Tibial artery (tissue), 4 donors: ENCODE measurements around the gene STARD4.

Experiments
- DNase-seq, 2 donors: peaks; one replicate each; pipeline ENCODE4 v3.0.0-alpha.2; 2019
- H3K27ac ChIP-seq, 2 donors: fragments of 200-600 bp; sonication (generic) in 1 of 2; 1 replicate in 1 of 2; 2 replicates in 1 of 2; pipeline ENCODE4 v1.5.1; 2018 to 2019; ENCODE audit warnings: mild to moderate bottlenecking in 1 of 2
- H3K27me3 ChIP-seq, 2 donors: fragments of 200-600 bp; sonication (generic) in 1 of 2; one replicate each; pipeline versions ENCODE4 v1.5.1 to v1.6.0; 2016 to 2019
- H3K36me3 ChIP-seq, 3 donors: fragments of 200-600 bp; sonication (generic) in 2 of 3; one replicate each; pipeline ENCODE4 v1.5.1; 2016 to 2019; ENCODE audit warnings: mild to moderate bottlenecking in 2 of 3
- H3K4me1 ChIP-seq, 4 donors: fragments of 200-600 bp; sonication (generic) in 2 of 4; 1 replicate in 3 of 4; 2 replicates in 1 of 4; pipeline ENCODE4 v1.5.1; 2016 to 2019
- H3K4me3 ChIP-seq, 2 donors: fragments of 200-600 bp; sonication (generic) in 1 of 2; 1 replicate in 1 of 2; 2 replicates in 1 of 2; pipeline ENCODE4 v1.5.1; 2018 to 2019; ENCODE audit warnings: mild to moderate bottlenecking in 2 of 2
- H3K9me3 ChIP-seq, 3 donors: fragments of 200-600 bp; sonication (generic) in 1 of 3; one replicate each; pipeline ENCODE4 v1.5.1; 2016 to 2019
- intact Hi-C: fragments of 100-400 bp; cut with DNase I; formaldehyde crosslinking; loops from one replicate; pipeline ENCODE4 v1.15.0; 2023; ENCODE audit warnings: low total_unique reads
- TF ChIP-seq, protein P1 (sequence below), 2 experiments: fragments of 200-600 bp in 1 of 2; fragments of 450-650 bp in 1 of 2; IDR thresholded peaks; one replicate each; pipeline ENCODE4 v1.5.1; 2017 to 2019; ENCODE audit warnings: antibody characterized with exemption in 2 of 2, mild to moderate bottlenecking in 1 of 2, moderate library complexity in 1 of 2

STARD4 gene

DNA sequence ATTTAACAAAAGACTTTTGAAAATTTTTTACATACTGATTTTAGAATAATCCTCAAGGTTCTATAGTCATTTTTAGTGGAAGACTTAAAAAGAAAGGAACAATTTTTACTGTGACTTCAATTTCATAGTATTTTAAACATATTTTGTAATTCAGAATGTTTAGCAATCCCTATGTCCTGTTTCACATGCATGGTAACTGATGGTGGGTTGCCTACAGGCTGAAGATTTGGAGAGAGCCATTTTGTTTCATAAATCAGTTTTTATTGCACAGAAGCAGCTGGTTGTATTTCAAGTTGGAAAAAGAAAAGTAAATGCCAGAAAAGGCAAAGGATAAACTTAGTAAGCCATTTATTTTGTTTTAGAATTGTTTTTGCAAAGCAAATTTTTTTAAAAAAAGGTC is 24.0 kb downstream of the STARD4 start:
- Histone ChIP-seq H3K36me3 (no peaks in the 10 kb centered on the region), H3K9me3 (no peaks in the 10 kb centered on the region), H3K27ac (no peak overlapping the region), H3K4me3 (no peak overlapping the region), H3K4me1 (peaks cover 0 to 5% (median 0%) of the 10 kb centered on the region in 4 donors), H3K27me3 (no peaks in the 10 kb centered on the region)
- DNase-seq, result no peak
- TF ChIP-seq, protein P1, sequence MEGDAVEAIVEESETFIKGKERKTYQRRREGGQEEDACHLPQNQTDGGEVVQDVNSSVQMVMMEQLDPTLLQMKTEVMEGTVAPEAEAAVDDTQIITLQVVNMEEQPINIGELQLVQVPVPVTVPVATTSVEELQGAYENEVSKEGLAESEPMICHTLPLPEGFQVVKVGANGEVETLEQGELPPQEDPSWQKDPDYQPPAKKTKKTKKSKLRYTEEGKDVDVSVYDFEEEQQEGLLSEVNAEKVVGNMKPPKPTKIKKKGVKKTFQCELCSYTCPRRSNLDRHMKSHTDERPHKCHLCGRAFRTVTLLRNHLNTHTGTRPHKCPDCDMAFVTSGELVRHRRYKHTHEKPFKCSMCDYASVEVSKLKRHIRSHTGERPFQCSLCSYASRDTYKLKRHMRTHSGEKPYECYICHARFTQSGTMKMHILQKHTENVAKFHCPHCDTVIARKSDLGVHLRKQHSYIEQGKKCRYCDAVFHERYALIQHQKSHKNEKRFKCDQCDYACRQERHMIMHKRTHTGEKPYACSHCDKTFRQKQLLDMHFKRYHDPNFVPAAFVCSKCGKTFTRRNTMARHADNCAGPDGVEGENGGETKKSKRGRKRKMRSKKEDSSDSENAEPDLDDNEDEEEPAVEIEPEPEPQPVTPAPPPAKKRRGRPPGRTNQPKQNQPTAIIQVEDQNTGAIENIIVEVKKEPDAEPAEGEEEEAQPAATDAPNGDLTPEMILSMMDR (IDR thresholded peaks at IDR 0.05), result no peak
- intact Hi-C loops, result no loop called here

DNA sequence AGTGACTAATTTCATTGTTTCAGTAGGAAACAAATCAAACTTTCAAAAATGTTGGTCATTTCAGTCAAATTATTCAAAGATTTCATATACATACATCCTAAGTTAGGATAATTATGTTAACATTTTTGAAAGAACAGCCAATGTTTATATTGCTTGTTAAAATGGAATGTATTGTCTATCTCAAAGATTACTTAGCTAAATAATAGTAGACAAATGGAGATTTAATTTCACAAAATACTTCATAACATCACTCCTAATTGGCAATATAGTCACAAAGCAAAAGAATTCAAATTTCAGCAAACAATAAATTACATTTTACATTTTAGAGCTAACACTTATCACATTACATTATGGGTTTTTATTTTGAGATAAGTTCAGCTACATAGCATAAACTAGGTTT is 25.4 kb downstream of the STARD4 start:
- Histone ChIP-seq H3K27me3 (no peaks in the 10 kb centered on the region), H3K4me3 (no peak overlapping the region), H3K36me3 (no peaks in the 10 kb centered on the region), H3K9me3 (no peaks in the 10 kb centered on the region), H3K27ac (no peak overlapping the region), H3K4me1 (peaks cover 0 to 5% (median 0%) of the 10 kb centered on the region in 4 donors)
- no peak for DNase-seq
- TF ChIP-seq, protein P1 (IDR thresholded peaks at IDR 0.05), result no peak
- intact Hi-C loops, result no loop called here

DNA sequence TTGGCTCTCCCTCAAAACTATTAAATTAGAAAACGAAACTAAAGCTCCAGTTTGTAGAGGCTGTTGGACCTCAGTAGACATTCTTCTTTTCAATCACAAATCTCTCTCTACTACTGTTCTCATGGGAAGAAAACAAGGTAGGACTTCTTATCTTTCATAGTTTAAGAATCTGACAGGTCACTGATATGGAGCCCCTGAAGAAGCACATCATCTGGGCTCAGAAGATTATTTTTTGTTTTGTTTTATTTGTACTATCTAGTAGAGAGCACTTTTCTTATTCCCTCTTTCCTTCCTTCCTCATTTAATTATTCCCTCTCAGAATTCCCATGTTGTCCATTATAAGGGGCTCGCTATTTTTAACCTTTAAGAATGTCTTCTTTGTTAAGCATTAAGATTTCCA is 26.3 kb downstream of the STARD4 start:
- Histone ChIP-seq H3K27me3 (no peaks in the 10 kb centered on the region), H3K9me3 (no peaks in the 10 kb centered on the region), H3K4me3 (no peak overlapping the region), H3K27ac (no peak overlapping the region), H3K4me1 (peaks cover 0 to 5% (median 0%) of the 10 kb centered on the region in 4 donors), H3K36me3 (no peaks in the 10 kb centered on the region)
- DNase-seq, result no peak
- intact Hi-C loops, result no loop called here
- TF ChIP-seq, protein P1 (IDR thresholded peaks at IDR 0.05), result no peak

DNA sequence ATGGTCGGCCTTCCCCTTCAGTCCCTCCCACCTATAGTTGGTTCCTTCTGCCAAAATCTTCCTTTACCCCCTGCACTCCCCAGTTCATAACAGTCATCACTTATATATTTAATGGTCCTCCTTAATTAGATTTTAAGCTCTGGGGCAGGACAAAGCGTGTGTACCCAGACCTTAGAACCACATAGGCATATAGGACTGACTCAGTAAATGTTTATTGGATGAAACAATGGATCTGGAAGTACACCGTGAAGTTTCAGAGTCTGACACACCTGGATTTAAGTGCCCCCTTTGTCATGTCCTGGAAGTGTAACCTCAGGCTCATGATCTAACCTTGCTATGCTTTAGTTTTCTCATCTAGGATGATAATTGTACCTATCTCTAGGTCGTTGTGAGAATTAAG is 32.0 kb downstream of the STARD4 start:
- TF ChIP-seq, protein P1 (IDR thresholded peaks at IDR 0.05), result no peak
- H3K27ac ChIP-seq, result no peak overlapping the region
- H3K27me3 ChIP-seq, result no peaks in the 10 kb centered on the region
- no peaks in the 10 kb centered on the region for H3K9me3 ChIP-seq
- no peak overlapping the region for H3K4me3 ChIP-seq
- DNase-seq, result no peak
- intact Hi-C loops, result no loop called here
- H3K36me3 ChIP-seq, result no peaks in the 10 kb centered on the region
- no peaks in the 10 kb centered on the region for H3K4me1 ChIP-seq

DNA sequence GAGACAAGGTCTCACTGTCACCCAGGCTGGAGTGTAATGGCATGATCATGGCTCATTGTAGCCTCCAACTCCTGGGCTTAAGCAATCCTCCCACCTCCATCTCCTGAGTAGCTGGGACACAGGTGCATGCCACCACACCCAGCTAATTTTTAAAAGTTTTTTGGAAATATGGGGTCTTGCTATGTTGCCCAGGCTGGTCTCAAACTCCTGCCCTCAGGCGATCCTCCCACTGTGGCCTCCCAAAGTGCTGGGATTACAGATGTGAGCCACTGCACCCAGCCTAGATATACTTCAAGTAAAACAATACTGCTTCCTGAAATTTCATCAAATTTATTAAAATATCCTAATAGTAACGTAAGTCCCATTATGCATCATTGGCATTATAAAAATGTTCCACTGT is 33.4 kb downstream of the STARD4 start:
- H3K4me3 ChIP-seq, result no peak overlapping the region
- no peaks in the 10 kb centered on the region for H3K4me1 ChIP-seq
- TF ChIP-seq, protein P1 (IDR thresholded peaks at IDR 0.05), result no peak
- H3K36me3 ChIP-seq, result no peaks in the 10 kb centered on the region
- DNase-seq, result no peak
- intact Hi-C loops, result no loop called here
- H3K27me3 ChIP-seq, result no peaks in the 10 kb centered on the region
- no peak overlapping the region for H3K27ac ChIP-seq
- H3K9me3 ChIP-seq, result no peaks in the 10 kb centered on the region

DNA sequence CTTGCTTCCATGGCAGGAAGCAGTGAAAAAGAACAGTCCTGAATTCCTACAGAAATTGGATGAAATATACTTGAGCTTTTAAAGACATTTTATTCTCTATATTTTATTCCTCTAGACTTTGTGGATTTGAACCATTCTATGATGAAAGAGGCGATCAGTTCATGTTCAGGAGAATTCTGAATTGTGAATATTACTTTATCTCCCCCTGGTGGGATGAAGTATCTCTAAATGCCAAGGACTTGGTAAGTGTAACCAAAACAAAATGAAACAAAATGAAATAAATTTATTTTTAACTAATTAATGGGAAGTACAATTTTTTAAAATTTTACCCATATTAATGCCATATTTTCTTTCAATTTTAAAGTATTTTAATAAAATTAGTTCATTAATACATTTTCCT is 34.1 kb downstream of the STARD4 start:
- TF ChIP-seq, protein P1 (IDR thresholded peaks at IDR 0.05), result no peak
- Histone ChIP-seq H3K4me1 (no peaks in the 10 kb centered on the region), H3K4me3 (no peak overlapping the region), H3K9me3 (no peaks in the 10 kb centered on the region), H3K27ac (no peak overlapping the region), H3K27me3 (no peaks in the 10 kb centered on the region), H3K36me3 (no peaks in the 10 kb centered on the region)
- no peak for DNase-seq
- intact Hi-C loops, result no loop called here
